Smooth muscle cell of the pulmonary artery (primary cell): Measurements from ENCODE around the gene ITPKA. TPM values are rescaled to one million over a fixed set of nuclear protein-coding genes. Genes with fewer than 3 reads are reported as not detected.

Experiments
- total RNA-seq: library from RNA; depleted of rRNA; stranded (reverse); fragments of >200 nt; gene quantifications from 2 replicates; pipeline ENCODE4 v1.2.3, GENCODE V29; 2014

ITPKA gene
- 0.76 and 0.91 TPM in 2 replicates for total RNA-seq

GRCh38 chr15:41493205-41493901, at the start of gene ITPKA:
TSS of gene ITPKA (plus strand) at chr15:41493874. CDS start at chr15:41493928, 54 bp downstream.

GRCh38 chr15:41513506-41514227, 20.0 kb downstream of the ITPKA start, which contains the start of gene LTK:
TSS of gene LTK (minus strand) at chr15:41513827. CDS start at chr15:41513709, 118 bp downstream.

Other genes with a start within 250 kb of the ITPKA start
- gene OIP5, start 161.3 kb upstream of the ITPKA start, total RNA-seq: 0.56 and 2.0 TPM in 2 replicates
- 10.1 and 23.7 TPM in 2 replicates for gene NUSAP1, start 161.0 kb upstream of the ITPKA start, total RNA-seq
- gene NDUFAF1, start 91.4 kb upstream of the ITPKA start, total RNA-seq: 16.1 and 19.5 TPM in 2 replicates
- gene RTF1, start 76.8 kb upstream of the ITPKA start, total RNA-seq: 12.1 and 13.5 TPM in 2 replicates
- gene LTK, start 20.0 kb downstream of the ITPKA start, total RNA-seq: 0.07 TPM in 1 of 2 replicates, not detected in the other
- 25.5 and 30.3 TPM in 2 replicates for gene RPAP1, start 50.4 kb downstream of the ITPKA start, total RNA-seq
- 7.6 and 11.5 TPM in 2 replicates for gene TYRO3, start 65.3 kb downstream of the ITPKA start, total RNA-seq
- gene MGA, start 166.5 kb downstream of the ITPKA start, total RNA-seq: 34.6 and 36.2 TPM in 2 replicates